MCF 10A (cell line): Measurements from ENCODE around the gene RALGAPA1. TPM values are rescaled to one million over a fixed set of nuclear protein-coding genes. Genes with fewer than 3 reads are reported as not detected.

Experiments used
- BruUV-seq: library from RNA; stranded (reverse); fragments of 400-500 nt; replicated peaks from 2 replicates; lab custom pipeline; 2021; lab: Mats Ljungman, UMichigan
- CTCF ChIA-PET: fragments of 300-600 bp; sonication (Branson Sonifier 250); formaldehyde crosslinking; extraction: SDS; loops from one replicate; lab custom pipeline; 2021; ENCODE audit warnings: antibody characterized with exemption, inconsistent platforms; lab: Yijun Ruan, JAX
- POLR2A ChIA-PET: fragments of 300-600, 350-650 bp; sonication (Branson Sonifier 250); formaldehyde crosslinking; extraction: SDS; loops from one replicate; lab custom pipeline; 2020; ENCODE audit warnings: antibody characterized with exemption, inconsistent platforms; lab: Yijun Ruan, JAX
- DNase-seq: peaks from one replicate; pipeline ENCODE4 v3.0.0-alpha.2; 2018; ENCODE audit not compliant: unreplicated experiment
- H3K27ac Mint-ChIP-seq: one replicate; pipeline ENCODE4 v1.8.0; 2022; ENCODE audit warnings: mild to moderate bottlenecking, low read depth, mixed read lengths; ENCODE audit not compliant: unreplicated experiment
- H3K27me3 Mint-ChIP-seq: one replicate; pipeline ENCODE4 v1.8.0; 2022; ENCODE audit warnings: mixed read lengths; ENCODE audit not compliant: insufficient read depth, unreplicated experiment
- H3K36me3 Mint-ChIP-seq: one replicate; pipeline ENCODE4 v1.8.0; 2022; ENCODE audit warnings: mild to moderate bottlenecking, moderate library complexity, mixed read lengths; ENCODE audit not compliant: insufficient read depth, unreplicated experiment
- H3K4me1 Mint-ChIP-seq: one replicate; pipeline ENCODE4 v1.8.0; 2022; ENCODE audit warnings: mixed read lengths; ENCODE audit not compliant: insufficient read depth, unreplicated experiment
- H3K4me3 Mint-ChIP-seq: one replicate; pipeline ENCODE4 v1.8.0; 2022; ENCODE audit warnings: mild to moderate bottlenecking, moderate library complexity, mixed read lengths; ENCODE audit not compliant: unreplicated experiment
- H3K9me3 Mint-ChIP-seq: one replicate; pipeline ENCODE4 v1.8.0; 2022; ENCODE audit warnings: mixed read lengths; ENCODE audit not compliant: unreplicated experiment
- CTCF ChIP-seq: fragments of 200-600 bp; IDR thresholded peaks from one replicate; pipeline ENCODE4 v1.8.0; 2022; ENCODE audit warnings: antibody characterized with exemption, mild to moderate bottlenecking; ENCODE audit not compliant: unreplicated experiment
- intact Hi-C: fragments of 100-400 bp; cut with micrococcal nuclease; formaldehyde crosslinking; loops from 2 replicates; pipeline ENCODE4 v1.14.1; 2022
- total RNA-seq: library from RNA; stranded (reverse); gene quantifications from 2 replicates; pipeline ENCODE4 v1.2.3, GENCODE V29; 2022

RALGAPA1 gene
- total RNA-seq, 1 experiment from 2014 or later = 52.3 TPM

GRCh38 chr14:35695647-35696046 is 113.4 kb downstream of the RALGAPA1 start:
- Mint-ChIP-seq H3K27ac (no peak overlapping the region), H3K27me3 (no peaks in the 10 kb centered on the region), H3K4me1 (no peaks in the 10 kb centered on the region), H3K36me3 (peaks cover 13% of the 10 kb centered on the region), H3K4me3 (no peak overlapping the region), H3K9me3 (no peaks in the 10 kb centered on the region)
- CTCF ChIA-PET = interaction anchor here (0.6 to 1.2 kb wide), 2 partner anchors 9 to 277 kb away, joined by 3 to 6 read pairs; no protein-coding TSS in a partner anchor
- intact Hi-C loops = no loop called here
- POLR2A ChIA-PET = interaction anchor here (0.9 to 1.0 kb wide), 2 partner anchors 8 to 15 kb away, joined by 3 read pairs; no protein-coding TSS in a partner anchor
- TF ChIP-seq CTCF = no peak
- BruUV-seq = no TSS peak
- DNase-seq = no peak

GRCh38 chr14:35695072-35695471 is 114.0 kb downstream of the RALGAPA1 start:
- intact Hi-C loops = no loop called here
- no peaks in the 10 kb centered on the region for H3K9me3 Mint-ChIP-seq
- CTCF ChIA-PET = interaction anchor here (0.6 to 1.2 kb wide), 3 partner anchors 8 to 277 kb away, joined by 3 to 6 read pairs (median 3); no protein-coding TSS in a partner anchor
- POLR2A ChIA-PET = interaction anchor here (0.6 to 2.1 kb wide), 4 partner anchors 10 to 1238 kb away, joined by 3 to 5 read pairs (median 4); no protein-coding TSS in a partner anchor
- peaks cover 11% of the 10 kb centered on the region for H3K36me3 Mint-ChIP-seq
- TF ChIP-seq CTCF = no peak
- no TSS peak for BruUV-seq
- H3K27me3 Mint-ChIP-seq = no peaks in the 10 kb centered on the region
- no peaks in the 10 kb centered on the region for H3K4me1 Mint-ChIP-seq
- no peak overlapping the region for H3K4me3 Mint-ChIP-seq
- no peak for DNase-seq
- no peak overlapping the region for H3K27ac Mint-ChIP-seq

- no peaks in the 10 kb centered on the region for H3K27me3 Mint-ChIP-seq
- DNase-seq = no peak
- no peaks in the 10 kb centered on the region for H3K9me3 Mint-ChIP-seq
- H3K4me1 Mint-ChIP-seq = no peaks in the 10 kb centered on the region
- H3K4me3 Mint-ChIP-seq = no peak overlapping the region
- intact Hi-C loops = loop anchor here (5.0 kb wide), 2 partner anchors 128 to 157 kb away; partner anchors contain the start of gene INSM2
- TF ChIP-seq CTCF = no peak
- BruUV-seq = TSS peak; percentile 28
- ChIA-PET CTCF (interaction anchor here (0.6 to 5.4 kb wide), 8 partner anchors 14 to 548 kb away, joined by 3 to 34 read pairs (median 4); no protein-coding TSS in a partner anchor), POLR2A (interaction anchor here (1.2 kb wide), 1 partner anchor 10 kb away, joined by 3 read pairs; no protein-coding TSS in a partner anchor)
- H3K36me3 Mint-ChIP-seq = peaks cover 30% of the 10 kb centered on the region
- no peak overlapping the region for H3K27ac Mint-ChIP-seq
Observed at GRCh38 chr14:35689000-35689460, 120.1 kb downstream of the RALGAPA1 start.

- intact Hi-C loops = loop anchor here (5.0 kb wide), 2 partner anchors 129 to 156 kb away; partner anchors contain the start of gene INSM2
- Mint-ChIP-seq H3K27me3 (no peaks in the 10 kb centered on the region), H3K36me3 (peaks cover 35% of the 10 kb centered on the region), H3K27ac (no peak overlapping the region), H3K9me3 (no peaks in the 10 kb centered on the region), H3K4me1 (no peaks in the 10 kb centered on the region), H3K4me3 (no peak overlapping the region)
- ChIA-PET POLR2A (interaction anchor here (1.2 kb wide), 1 partner anchor 11 kb away, joined by 3 read pairs; no protein-coding TSS in a partner anchor), CTCF (interaction anchor here (0.6 to 5.4 kb wide), 9 partner anchors 14 to 548 kb away, joined by 3 to 34 read pairs (median 3); no protein-coding TSS in a partner anchor)
- DNase-seq = no peak
- TF ChIP-seq CTCF = no peak
- no TSS peak for BruUV-seq
Observed at GRCh38 chr14:35688126-35688826, 120.8 kb downstream of the RALGAPA1 start.
